ENCODE data around the gene MFNG.

Gene MFNG

GRCh38 chr22:37505565-37505964 is 19.4 kb upstream of the MFNG start:
- no peak for TF ChIP-seq CTCF (conservative IDR thresholded peaks at IDR 0.05; ENCODE audit: low read depth, low read length)
- DNase-seq (ENCODE audit: low read depth): no peak
- H3K4me3 ChIP-seq (ENCODE audit: low read length): no peak overlapping the region

GRCh38 chr22:37504964-37505363 is 18.8 kb upstream of the MFNG start:
- no peak for TF ChIP-seq CTCF (conservative IDR thresholded peaks at IDR 0.05; ENCODE audit: low read depth, low read length)
- DNase-seq (ENCODE audit: low read depth): no peak
- no peak overlapping the region for H3K4me3 ChIP-seq (ENCODE audit: low read length)

- no peak overlapping the region for H3K4me3 ChIP-seq (ENCODE audit: low read length)
- DNase-seq (ENCODE audit: low read depth): no peak
- TF ChIP-seq CTCF (conservative IDR thresholded peaks at IDR 0.05; ENCODE audit: low read depth, low read length): no peak
Observed at GRCh38 chr22:37503850-37504249, 17.7 kb upstream of the MFNG start.

GRCh38 chr22:37503183-37503683 is 17.0 kb upstream of the MFNG start:
- H3K4me3 ChIP-seq (ENCODE audit: low read length): no peak overlapping the region
- no peak for DNase-seq (ENCODE audit: low read depth)
- no peak for TF ChIP-seq CTCF (conservative IDR thresholded peaks at IDR 0.05; ENCODE audit: low read depth, low read length)

GRCh38 chr22:37502342-37503182 is 16.4 kb upstream of the MFNG start:
- no peak for TF ChIP-seq CTCF (conservative IDR thresholded peaks at IDR 0.05; ENCODE audit: low read depth, low read length)
- DNase-seq (ENCODE audit: low read depth): no peak
- H3K4me3 ChIP-seq (ENCODE audit: low read length): no peak overlapping the region

- H3K4me3 ChIP-seq (ENCODE audit: low read length): no peak overlapping the region
- DNase-seq (ENCODE audit: low read depth): peak; percentile 76
- no peak for TF ChIP-seq CTCF (conservative IDR thresholded peaks at IDR 0.05; ENCODE audit: low read depth, low read length)
Observed at GRCh38 chr22:37501610-37502341, 15.6 kb upstream of the MFNG start.

All from retinal pigment epithelial cell (primary cell).